ENCODE measurements around the gene ARL13A.

GRCh38 chrX:100935767-100936166 is 33.7 kb upstream of the ARL13A start:
- TF ChIP-seq EZH2phosphoT487 (IDR thresholded peaks at IDR 0.05; ENCODE audit: insufficient read depth, low read depth) (no peak), EZH2 (IDR thresholded peaks at IDR 0.05; ENCODE audit: insufficient read depth, poor library complexity, severe bottlenecking) (no peak)
